Activated T-cell treated with anti-CD3 and anti-CD28 coated beads, Interleukin-2, amount 50 U/mL, for 48 hours (primary cell): ENCODE results near the gene BEST2.
"Not testable (repeated sequence)": the region's sequence is repeated elsewhere in the genome, so short reads cannot be mapped to it uniquely, and the experiment has no call there.

ENCODE experiments used
- DNase-seq, 2 experiments: peaks; one replicate each; pipeline ENCODE4 v3.0.0-alpha.2; 2020

Gene BEST2

GRCh38 chr19:12788682-12789097 is 37.1 kb downstream of the BEST2 start:
- DNase-seq: peak; percentile 64 to 68

GRCh38 chr19:12789098-12789903 is 37.7 kb downstream of the BEST2 start:
- DNase-seq: no peak

GRCh38 chr19:12789904-12790619 is 38.5 kb downstream of the BEST2 start:
- peak; percentile 97 to 98 for DNase-seq

GRCh38 chr19:12790628-12791344 is 39.2 kb downstream of the BEST2 start:
- DNase-seq: no peak

GRCh38 chr19:12791345-12792050 is 39.9 kb downstream of the BEST2 start, which contains the start of gene JUNB:
TSS of gene JUNB (plus strand) at chr19:12791486. CDS start at chr19:12791772, 286 bp downstream.
- peak; percentile 95 to 98 for DNase-seq

GRCh38 chr19:12792051-12792852 is 40.7 kb downstream of the BEST2 start:
- peak; percentile 81 to 85 for DNase-seq

- no peak for DNase-seq
Observed at GRCh38 chr19:12792853-12793289, 41.3 kb downstream of the BEST2 start.

- DNase-seq: peak; percentile 94 to 97
Observed at GRCh38 chr19:12793290-12794195, 42.0 kb downstream of the BEST2 start.

- DNase-seq: no peak
Observed at GRCh38 chr19:12794196-12794941, 42.8 kb downstream of the BEST2 start.

- DNase-seq: no peak
Observed at GRCh38 chr19:12794971-12795381, 43.4 kb downstream of the BEST2 start.

- peak; percentile 82 to 86 for DNase-seq
Observed at GRCh38 chr19:12796146-12797071, 44.8 kb downstream of the BEST2 start.

- no peak for DNase-seq
Observed at GRCh38 chr19:12797141-12797587, 45.6 kb downstream of the BEST2 start.

GRCh38 chr19:12797607-12798006 is 46.0 kb downstream of the BEST2 start:
- DNase-seq: not testable (repeated sequence)

GRCh38 chr19:12799742-12800465 is 48.3 kb downstream of the BEST2 start:
- DNase-seq: no peak

- no peak for DNase-seq
Observed at GRCh38 chr19:12800466-12800770, 48.8 kb downstream of the BEST2 start.

GRCh38 chr19:12800923-12801465 is 49.4 kb downstream of the BEST2 start:
- peak; percentile 54 to 64 for DNase-seq

GRCh38 chr19:12801466-12802266 is 50.1 kb downstream of the BEST2 start, which contains the start of the genes PRDX2 and THSD8:
TSS of gene PRDX2 (minus strand) at chr19:12801800. CDS start at chr19:12801261, 539 bp downstream.
TSS of gene THSD8 (plus strand) at chr19:12802069. CDS start at chr19:12802072, 3 bp downstream.
- DNase-seq: peak; percentile 82 to 86
